HCT116 (cell line): Measurements from ENCODE around the gene MYO7A. TPM values are rescaled to one million over a fixed set of nuclear protein-coding genes. Genes with fewer than 3 reads are reported as not detected.

Experiments
- ATAC-seq: fragments of 200-7000 bp; cut with Tn5 transposase; 2 replicates; pipeline ENCODE4 v1.9.1; 2020; ENCODE audit warnings: mild to moderate bottlenecking, moderate library complexity
- BruUV-seq: library from RNA; stranded (reverse); fragments of 400-500 nt; replicated peaks from 2 replicates; lab custom pipeline; 2021; lab: Mats Ljungman, UMichigan
- CTCF ChIA-PET: fragments of 300-600 bp; sonication (Branson Sonifier 250); formaldehyde crosslinking; loops from one replicate; lab custom pipeline; 2021; ENCODE audit warnings: antibody characterized with exemption; lab: Charles Lee
- POLR2A ChIA-PET: fragments of 300-600, 350-600 bp; sonication (Branson Sonifier 250); formaldehyde crosslinking; loops from one replicate; lab custom pipeline; 2021; ENCODE audit warnings: antibody characterized with exemption; lab: Charles Lee
- RAD21 ChIA-PET, 2 experiments: fragments of 300-600 bp; sonication (Branson Sonifier 250); formaldehyde crosslinking; loops; one replicate each; lab custom pipeline; 2023; ENCODE audit warnings: low total read pairs in 2 of 2; ENCODE audit not compliant: uncharacterized antibody in 2 of 2, unreplicated experiment in 2 of 2, low non-redundant PET in 1 of 2; lab: Charles Lee
- DNase-seq: peaks from one replicate; pipeline ENCODE4 v3.0.0-alpha.2; 2010; ENCODE audit warnings: low read depth, low spot score
- H2AFZ ChIP-seq: fragments of 200-600 bp; shearing (Covaris generic), sonication (generic); 2 replicates; pipeline ENCODE4 v1.6.1; 2017; ENCODE audit warnings: low read depth, mixed run types, mixed read lengths, antibody characterized with exemption, low read length; ENCODE audit not compliant: poor library complexity, severe bottlenecking
- H3K27ac ChIP-seq: 2 replicates; pipeline ENCODE4 v1.5.1; 2012; ENCODE audit warnings: low read depth, low read length
- H3K27me3 ChIP-seq: fragments of 200-600 bp; sonication (generic); 2 replicates; pipeline ENCODE4 v1.6.1; 2016; ENCODE audit warnings: mixed run types, low read length, mixed read lengths; ENCODE audit not compliant: insufficient read depth
- H3K36me3 ChIP-seq, 2 experiments: fragments of 200-500 bp in 1 of 2; fragments of 200-600 bp in 1 of 2; sonication (Bioruptor generic) in 1 of 2; sonication (generic) in 1 of 2; 2 replicates each; pipeline versions ENCODE4 v1.5.1 to v1.6.1; 2014 to 2016; ENCODE audit warnings: low read length in 2 of 2, inconsistent platforms in 1 of 2, mixed read lengths in 1 of 2, mixed run types in 1 of 2; ENCODE audit not compliant: insufficient read depth in 2 of 2, control insufficient read depth in 1 of 2
- H3K4me1 ChIP-seq, 2 experiments: fragments of 200-600 bp in 1 of 2; sonication (generic) in 1 of 2; 2 replicates each; pipeline versions ENCODE4 v1.5.1 to v1.6.1; 2012 to 2017; ENCODE audit warnings: low read length in 2 of 2, inconsistent platforms in 1 of 2, mild to moderate bottlenecking in 1 of 2, mixed read lengths in 1 of 2, mixed run types in 1 of 2, moderate library complexity in 1 of 2; ENCODE audit not compliant: insufficient read depth in 2 of 2, control insufficient read depth in 1 of 2
- H3K4me2 ChIP-seq: fragments of 200-600 bp; sonication (generic); 2 replicates; pipeline ENCODE4 v1.6.1; 2017; ENCODE audit warnings: mixed run types, low read length, mixed read lengths
- H3K4me3 ChIP-seq, 2 experiments: fragments of 200-600 bp in 1 of 2; sonication (generic) in 1 of 2; replicated peaks in 1 of 2; 2 replicates each; pipeline ENCODE4 v1.5.1; 2011 to 2016; ENCODE audit warnings: low read length in 2 of 2, control low read depth in 1 of 2, low read depth in 1 of 2, mild to moderate bottlenecking in 1 of 2, mixed read lengths in 1 of 2, mixed run types in 1 of 2
- H3K79me2 ChIP-seq: fragments of 200-600 bp; sonication (generic); 2 replicates; pipeline ENCODE4 v1.6.1; 2017; ENCODE audit warnings: mild to moderate bottlenecking, mixed run types, low read length, moderate library complexity, mixed read lengths; ENCODE audit not compliant: insufficient read depth
- H3K9ac ChIP-seq: fragments of 200-600 bp; sonication (generic); 2 replicates; pipeline ENCODE4 v1.6.1; 2016; ENCODE audit warnings: low read length, mixed read lengths
- H3K9me2 ChIP-seq: fragments of 200-600 bp; sonication (generic), shearing (Covaris generic); 2 replicates; pipeline ENCODE4 v1.6.1; 2017; ENCODE audit warnings: mixed run types, mild to moderate bottlenecking, moderate library complexity; ENCODE audit not compliant: insufficient read depth
- H3K9me3 ChIP-seq, 2 experiments: fragments of 200-500 bp in 1 of 2; fragments of 200-600 bp in 1 of 2; sonication (Bioruptor generic) in 1 of 2; sonication (generic) in 1 of 2; 2 replicates each; pipeline ENCODE4 v1.6.1; 2014 to 2017; ENCODE audit warnings: low read length in 2 of 2, mixed read lengths in 2 of 2, inconsistent platforms in 1 of 2, low read depth in 1 of 2, mild to moderate bottlenecking in 1 of 2, mixed run types in 1 of 2, moderate library complexity in 1 of 2; ENCODE audit not compliant: control insufficient read depth in 1 of 2, insufficient read depth in 1 of 2
- H4K20me1 ChIP-seq: fragments of 200-600 bp; sonication (generic), shearing (Covaris generic); 2 replicates; pipeline ENCODE4 v1.6.1; 2017; ENCODE audit warnings: mixed run types, mild to moderate bottlenecking, moderate library complexity; ENCODE audit not compliant: insufficient read depth
- CBX3 ChIP-seq: IDR thresholded peaks from 2 replicates; pipeline ENCODE4 v1.6.1; 2012; ENCODE audit warnings: low read depth
- CEBPB ChIP-seq: IDR thresholded peaks from 2 replicates; pipeline ENCODE4 v1.6.1; 2012; ENCODE audit warnings: low read depth
- JUND ChIP-seq: IDR thresholded peaks from 2 replicates; pipeline ENCODE4 v1.6.1; 2012
- POLR2A ChIP-seq: IDR thresholded peaks from 2 replicates; pipeline ENCODE4 v1.7.0; 2011; ENCODE audit warnings: borderline replicate concordance; ENCODE audit not compliant: insufficient read depth, insufficient read length; ENCODE audit errors: extremely low read depth
- POLR2AphosphoS5 ChIP-seq: IDR thresholded peaks from 2 replicates; pipeline ENCODE4 v1.6.1; 2011; ENCODE audit warnings: mild to moderate bottlenecking, low read depth, low read length, moderate library complexity
- RAD21 ChIP-seq: IDR thresholded peaks from 2 replicates; pipeline ENCODE4 v1.6.1; 2012; ENCODE audit warnings: low read depth, mild to moderate bottlenecking
- SIN3A ChIP-seq: IDR thresholded peaks from 2 replicates; pipeline ENCODE4 v1.6.1; 2012; ENCODE audit warnings: low read depth
- SP1 ChIP-seq: IDR thresholded peaks from 2 replicates; pipeline ENCODE4 v1.6.1; 2012; ENCODE audit warnings: low read depth
- TCF7L2 ChIP-seq: IDR thresholded peaks from 2 replicates; pipeline ENCODE4 v1.7.0; 2011; ENCODE audit warnings: borderline replicate concordance, inconsistent platforms; ENCODE audit not compliant: insufficient read depth, insufficient read length; ENCODE audit errors: extremely low read depth
- ZFX ChIP-seq: fragments of 450-650 bp; IDR thresholded peaks from 2 replicates; pipeline ENCODE4 v1.6.1; 2017
- intact Hi-C: fragments of 100-400 bp; cut with micrococcal nuclease; formaldehyde crosslinking; loops from 2 replicates; pipeline ENCODE4 v1.10.0; 2022
- total RNA-seq: library from RNA; stranded (reverse); gene quantifications from one replicate; pipeline ENCODE4 v1.2.1, GENCODE V29; 2021; ENCODE audit not compliant: unreplicated experiment
- TF ChIP-seq, protein P1 (sequence below), 3 experiments: fragments of 200-600 bp in 1 of 3; sonication (generic) in 1 of 3; IDR thresholded peaks in 2 of 3; conservative IDR thresholded peaks in 1 of 3; 2 replicates each; pipeline ENCODE4 v1.5.1; 2012 to 2017; ENCODE audit warnings: low read depth in 2 of 3, low read length in 2 of 3, antibody characterized with exemption in 1 of 3, borderline replicate concordance in 1 of 3, control low read depth in 1 of 3, mild to moderate bottlenecking in 1 of 3, mixed read lengths in 1 of 3, mixed run types in 1 of 3, moderate library complexity in 1 of 3; ENCODE audit not compliant: insufficient read depth in 1 of 3
- TF ChIP-seq, protein P2 (sequence below): IDR thresholded peaks from 2 replicates; pipeline ENCODE4 v1.6.1; 2012
- TF ChIP-seq, protein P3 (sequence below): IDR thresholded peaks from 2 replicates; pipeline ENCODE4 v1.6.1; 2011; ENCODE audit warnings: mild to moderate bottlenecking, low read length, moderate library complexity; ENCODE audit not compliant: insufficient replicate concordance; ENCODE audit errors: extremely low read depth

Gene MYO7A
- total RNA-seq, 1 experiment from 2014 or later, result 1.8 TPM

DNA sequence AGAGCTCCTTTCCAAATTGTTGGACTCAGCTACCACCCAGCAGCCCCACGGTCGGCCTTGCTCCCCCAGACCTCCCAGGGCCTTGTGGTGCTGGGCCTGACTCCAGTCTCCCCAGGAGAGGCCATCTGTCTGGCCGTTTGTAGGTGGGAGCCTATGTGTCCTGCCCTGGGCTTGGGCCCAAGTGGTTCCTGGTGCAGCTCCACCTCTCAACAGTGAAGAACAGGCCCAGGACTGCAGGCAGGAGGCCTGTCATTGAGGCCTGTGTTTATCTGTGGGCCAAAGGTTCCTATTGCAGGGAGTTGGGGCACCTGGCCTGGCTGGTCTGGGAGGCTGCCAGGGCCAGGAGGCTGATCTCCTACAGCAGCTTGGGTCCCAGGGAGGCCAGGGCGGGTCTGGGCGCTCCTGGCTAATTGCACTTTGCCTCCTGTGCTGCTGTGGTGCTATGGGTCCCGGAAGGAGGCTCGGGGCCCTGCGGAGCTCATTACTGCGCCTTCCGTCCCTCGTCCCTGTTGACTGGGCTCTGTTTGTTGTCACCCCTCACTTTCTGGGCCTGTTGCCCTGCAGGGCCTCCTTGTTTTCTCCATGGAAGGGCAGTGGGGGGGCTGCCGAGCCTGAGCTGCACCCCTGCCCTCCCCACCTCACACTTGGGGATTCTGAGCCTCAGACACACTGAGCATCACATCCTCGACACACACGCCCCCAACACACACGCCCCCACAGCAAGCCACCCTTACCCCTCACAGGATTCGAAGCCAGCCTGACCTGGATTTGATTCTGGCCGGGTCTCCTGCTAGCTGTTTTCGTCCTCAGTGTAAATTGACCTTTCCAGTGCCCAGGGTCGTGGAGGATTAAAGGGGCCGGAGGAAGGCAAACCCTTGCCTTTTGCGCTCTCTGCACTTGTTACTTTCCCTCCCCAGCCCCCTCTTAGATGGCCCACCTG is 32.2 kb upstream of the MYO7A start:
- RAD21 ChIA-PET, result no interaction called here
- DNase-seq, result no peak

DNA sequence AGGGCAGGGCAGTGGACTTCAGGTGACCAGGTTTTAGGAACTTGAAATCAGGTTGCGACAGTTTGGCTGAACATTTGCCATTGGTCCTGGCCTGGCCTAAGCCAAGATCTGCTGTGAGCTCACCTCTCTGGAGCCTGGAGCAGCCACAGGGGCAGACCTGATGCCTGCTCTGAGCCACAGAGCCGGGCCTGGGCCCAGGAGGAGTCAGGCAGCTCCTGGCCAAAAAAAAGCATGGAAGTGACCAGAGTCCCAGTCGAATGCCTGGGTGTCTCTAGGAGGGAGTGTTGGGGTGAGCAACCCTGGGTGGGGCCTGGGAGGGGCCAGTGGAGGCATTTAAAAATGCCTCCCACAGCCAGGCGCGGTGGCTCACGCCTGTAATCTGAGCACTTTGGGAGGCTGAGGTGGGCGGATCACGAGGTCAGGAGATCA is 31.4 kb upstream of the MYO7A start:
- Histone ChIP-seq H3K36me3 (no peaks in the 10 kb centered on the region), H3K4me3 (no peak overlapping the region), H3K9me3 (no peaks in the 10 kb centered on the region), H3K9ac (no peak overlapping the region), H3K27me3 (no peaks in the 10 kb centered on the region), H3K9me2 (no peaks in the 10 kb centered on the region), H4K20me1 (no peaks in the 10 kb centered on the region), H3K4me1 (no peaks in the 10 kb centered on the region), H3K79me2 (no peaks in the 10 kb centered on the region), H3K4me2 (no peak overlapping the region), H2AFZ (no peak overlapping the region), H3K27ac (no peak overlapping the region)
- RAD21 ChIA-PET, result no interaction called here
- BruUV-seq, result no TSS peak
- POLR2A ChIA-PET, result interaction anchor here (0.7 kb wide), 1 partner anchor 227 kb away, joined by 3 read pairs; no protein-coding TSS in a partner anchor
- no peak for TF ChIP-seq TCF7L2
- no peak for TF ChIP-seq JUND
- TF ChIP-seq, protein P1, sequence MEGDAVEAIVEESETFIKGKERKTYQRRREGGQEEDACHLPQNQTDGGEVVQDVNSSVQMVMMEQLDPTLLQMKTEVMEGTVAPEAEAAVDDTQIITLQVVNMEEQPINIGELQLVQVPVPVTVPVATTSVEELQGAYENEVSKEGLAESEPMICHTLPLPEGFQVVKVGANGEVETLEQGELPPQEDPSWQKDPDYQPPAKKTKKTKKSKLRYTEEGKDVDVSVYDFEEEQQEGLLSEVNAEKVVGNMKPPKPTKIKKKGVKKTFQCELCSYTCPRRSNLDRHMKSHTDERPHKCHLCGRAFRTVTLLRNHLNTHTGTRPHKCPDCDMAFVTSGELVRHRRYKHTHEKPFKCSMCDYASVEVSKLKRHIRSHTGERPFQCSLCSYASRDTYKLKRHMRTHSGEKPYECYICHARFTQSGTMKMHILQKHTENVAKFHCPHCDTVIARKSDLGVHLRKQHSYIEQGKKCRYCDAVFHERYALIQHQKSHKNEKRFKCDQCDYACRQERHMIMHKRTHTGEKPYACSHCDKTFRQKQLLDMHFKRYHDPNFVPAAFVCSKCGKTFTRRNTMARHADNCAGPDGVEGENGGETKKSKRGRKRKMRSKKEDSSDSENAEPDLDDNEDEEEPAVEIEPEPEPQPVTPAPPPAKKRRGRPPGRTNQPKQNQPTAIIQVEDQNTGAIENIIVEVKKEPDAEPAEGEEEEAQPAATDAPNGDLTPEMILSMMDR (IDR thresholded peaks at IDR 0.05 in 2 of 3, conservative IDR thresholded peaks at IDR 0.05 in 1 of 3; ENCODE audit: borderline replicate concordance in 1 of 3, insufficient read depth in 1 of 3, low read depth in 2 of 3, low read length in 2 of 3), result no peak
- TF ChIP-seq CEBPB, result no peak
- no peak for TF ChIP-seq CBX3
- TF ChIP-seq SP1, result no peak
- no peak for TF ChIP-seq POLR2A
- TF ChIP-seq, protein P2, sequence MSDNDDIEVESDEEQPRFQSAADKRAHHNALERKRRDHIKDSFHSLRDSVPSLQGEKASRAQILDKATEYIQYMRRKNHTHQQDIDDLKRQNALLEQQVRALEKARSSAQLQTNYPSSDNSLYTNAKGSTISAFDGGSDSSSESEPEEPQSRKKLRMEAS, result no peak
- no peak for TF ChIP-seq RAD21
- TF ChIP-seq, protein P3, sequence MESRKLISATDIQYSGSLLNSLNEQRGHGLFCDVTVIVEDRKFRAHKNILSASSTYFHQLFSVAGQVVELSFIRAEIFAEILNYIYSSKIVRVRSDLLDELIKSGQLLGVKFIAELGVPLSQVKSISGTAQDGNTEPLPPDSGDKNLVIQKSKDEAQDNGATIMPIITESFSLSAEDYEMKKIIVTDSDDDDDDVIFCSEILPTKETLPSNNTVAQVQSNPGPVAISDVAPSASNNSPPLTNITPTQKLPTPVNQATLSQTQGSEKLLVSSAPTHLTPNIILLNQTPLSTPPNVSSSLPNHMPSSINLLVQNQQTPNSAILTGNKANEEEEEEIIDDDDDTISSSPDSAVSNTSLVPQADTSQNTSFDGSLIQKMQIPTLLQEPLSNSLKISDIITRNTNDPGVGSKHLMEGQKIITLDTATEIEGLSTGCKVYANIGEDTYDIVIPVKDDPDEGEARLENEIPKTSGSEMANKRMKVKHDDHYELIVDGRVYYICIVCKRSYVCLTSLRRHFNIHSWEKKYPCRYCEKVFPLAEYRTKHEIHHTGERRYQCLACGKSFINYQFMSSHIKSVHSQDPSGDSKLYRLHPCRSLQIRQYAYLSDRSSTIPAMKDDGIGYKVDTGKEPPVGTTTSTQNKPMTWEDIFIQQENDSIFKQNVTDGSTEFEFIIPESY, result no peak
- no peak for TF ChIP-seq ZFX
- no peak for TF ChIP-seq SIN3A
- TF ChIP-seq POLR2AphosphoS5, result no peak
- CTCF ChIA-PET, result interaction anchor here (1.4 kb wide), 1 partner anchor 49 kb away, joined by 5 read pairs; no protein-coding TSS in a partner anchor
- DNase-seq (no peak), ATAC-seq (no peak)
- intact Hi-C loops, result no loop called here

More for the DNA sequence above, 32.2 kb upstream of the MYO7A start:
- no peaks in the 10 kb centered on the region for H3K36me3 ChIP-seq
- CTCF ChIA-PET, result interaction anchor here (0.7 to 1.4 kb wide), 2 partner anchors 9 to 48 kb away, joined by 3 to 5 read pairs; no protein-coding TSS in a partner anchor
- TF ChIP-seq POLR2A, result no peak
- no peak for ATAC-seq
- H3K4me1 ChIP-seq, result peaks cover 0 to 6% of the 10 kb centered on the region in 2 experiments; a peak in 1 of 4 replicates
- no peaks in the 10 kb centered on the region for H3K9me3 ChIP-seq
- POLR2A ChIA-PET, result no interaction called here
- no peak overlapping the region for H3K4me3 ChIP-seq
- no TSS peak for BruUV-seq
- intact Hi-C loops, result no loop called here
- no peak overlapping the region for H3K9ac ChIP-seq
- H3K4me2 ChIP-seq, result no peak overlapping the region
- no peak overlapping the region for H2AFZ ChIP-seq
- H4K20me1 ChIP-seq, result no peaks in the 10 kb centered on the region
- no peaks in the 10 kb centered on the region for H3K9me2 ChIP-seq
- no peak overlapping the region for H3K27ac ChIP-seq
- no peaks in the 10 kb centered on the region for H3K79me2 ChIP-seq
- H3K27me3 ChIP-seq, result no peaks in the 10 kb centered on the region
